Measurements from ENCODE around the gene TBC1D16.

TBC1D16 gene

GRCh38 chr17:79927136-79927661 lies 108.5 kb downstream of the TBC1D16 start:
- TF ChIP-seq CTCF (conservative IDR thresholded peaks at IDR 0.05; ENCODE audit: control insufficient read depth, insufficient read depth, low read depth, low read length), result no peak
- no peak overlapping the region for H3K4me3 ChIP-seq (ENCODE audit: control insufficient read depth, low read depth, low read length)
- DNase-seq (ENCODE audit: low read depth), result no peak

- DNase-seq (ENCODE audit: low read depth), result no peak
- H3K4me3 ChIP-seq (ENCODE audit: control insufficient read depth, low read depth, low read length), result no peak overlapping the region
- TF ChIP-seq CTCF (conservative IDR thresholded peaks at IDR 0.05; ENCODE audit: control insufficient read depth, insufficient read depth, low read depth, low read length), result no peak
Observed at GRCh38 chr17:79926605-79927135, 109.0 kb downstream of the TBC1D16 start.

GRCh38 chr17:79926142-79926604 lies 109.5 kb downstream of the TBC1D16 start:
- no peak for TF ChIP-seq CTCF (conservative IDR thresholded peaks at IDR 0.05; ENCODE audit: control insufficient read depth, insufficient read depth, low read depth, low read length)
- H3K4me3 ChIP-seq (ENCODE audit: control insufficient read depth, low read depth, low read length), result no peak overlapping the region
- DNase-seq (ENCODE audit: low read depth), result no peak

GRCh38 chr17:79925242-79925957 lies 110.3 kb downstream of the TBC1D16 start:
- H3K4me3 ChIP-seq (ENCODE audit: control insufficient read depth, low read depth, low read length), result no peak overlapping the region
- DNase-seq (ENCODE audit: low read depth), result no peak
- no peak for TF ChIP-seq CTCF (conservative IDR thresholded peaks at IDR 0.05; ENCODE audit: control insufficient read depth, insufficient read depth, low read depth, low read length)

GRCh38 chr17:79924639-79924976 lies 111.1 kb downstream of the TBC1D16 start:
- H3K4me3 ChIP-seq (ENCODE audit: control insufficient read depth, low read depth, low read length), result no peak overlapping the region
- DNase-seq (ENCODE audit: low read depth), result no peak
- TF ChIP-seq CTCF (conservative IDR thresholded peaks at IDR 0.05; ENCODE audit: control insufficient read depth, insufficient read depth, low read depth, low read length), result no peak

- H3K4me3 ChIP-seq (ENCODE audit: control insufficient read depth, low read depth, low read length), result no peak overlapping the region
- TF ChIP-seq CTCF (conservative IDR thresholded peaks at IDR 0.05; ENCODE audit: control insufficient read depth, insufficient read depth, low read depth, low read length), result peak; percentile 48
- no peak for DNase-seq (ENCODE audit: low read depth)
Observed at GRCh38 chr17:79923974-79924638, 111.6 kb downstream of the TBC1D16 start.

All from fibroblast of mammary gland (primary cell).